GM23248 (cell line): Measurements from ENCODE around the gene PAX6. TPM values are rescaled to one million over a fixed set of nuclear protein-coding genes. Genes with fewer than 3 reads are reported as not detected.

Experiments
- DNase-seq: peaks from one replicate; pipeline ENCODE4 v3.0.0-alpha.2; 2015
- H2AFZ ChIP-seq: fragments of 200-600 bp; sonication (generic); 2 replicates; pipeline ENCODE4 v1.6.1; 2016; ENCODE audit warnings: antibody characterized with exemption
- H3F3A ChIP-seq: fragments of 200-600 bp; sonication (generic); 2 replicates; pipeline ENCODE4 v1.6.1; 2016; ENCODE audit warnings: mild to moderate bottlenecking, antibody characterized with exemption, mixed run types; ENCODE audit not compliant: insufficient read depth
- H3K27ac ChIP-seq: fragments of 200-600 bp; sonication (generic); 2 replicates; pipeline ENCODE4 v1.5.1; 2016; ENCODE audit warnings: mild to moderate bottlenecking
- H3K27me3 ChIP-seq: fragments of 200-600 bp; sonication (generic); replicated peaks from 2 replicates; pipeline ENCODE4 v1.6.1; 2016; ENCODE audit warnings: mild to moderate bottlenecking; ENCODE audit not compliant: insufficient read depth
- H3K36me3 ChIP-seq: fragments of 200-600 bp; sonication (generic); 2 replicates; pipeline ENCODE4 v1.6.1; 2016; ENCODE audit warnings: low read depth, mild to moderate bottlenecking
- H3K4me1 ChIP-seq: fragments of 200-600 bp; sonication (generic); 2 replicates; pipeline ENCODE4 v1.6.1; 2016; ENCODE audit warnings: mild to moderate bottlenecking; ENCODE audit not compliant: insufficient read depth
- H3K4me2 ChIP-seq: fragments of 200-600 bp; sonication (generic); one replicate; pipeline ENCODE4 v1.6.1; 2016; ENCODE audit warnings: mild to moderate bottlenecking; ENCODE audit not compliant: unreplicated experiment
- H3K4me3 ChIP-seq: fragments of 200-600 bp; sonication (generic); 2 replicates; pipeline ENCODE4 v1.5.1; 2016; ENCODE audit warnings: mild to moderate bottlenecking
- H3K79me2 ChIP-seq: fragments of 200-600 bp; sonication (generic); 2 replicates; pipeline ENCODE4 v1.6.1; 2016; ENCODE audit warnings: mild to moderate bottlenecking; ENCODE audit not compliant: insufficient read depth
- H3K9ac ChIP-seq: fragments of 200-600 bp; sonication (generic); 2 replicates; pipeline ENCODE4 v1.6.1; 2016; ENCODE audit warnings: mild to moderate bottlenecking
- H3K9me2 ChIP-seq: fragments of 200-600 bp; sonication (generic); 2 replicates; pipeline ENCODE4 v1.6.1; 2016; ENCODE audit warnings: mixed run types, mild to moderate bottlenecking, moderate library complexity; ENCODE audit not compliant: insufficient read depth
- H3K9me3 ChIP-seq: fragments of 200-600 bp; sonication (generic); one replicate; pipeline ENCODE4 v1.6.1; 2017; ENCODE audit warnings: low read depth
- H4K20me1 ChIP-seq: fragments of 200-600 bp; sonication (generic); 2 replicates; pipeline ENCODE4 v1.6.0; 2016; ENCODE audit not compliant: insufficient read depth
- EZH2 ChIP-seq: fragments of 200-600 bp; sonication (generic); IDR thresholded peaks from 2 replicates; pipeline ENCODE4 v1.6.1; 2018; ENCODE audit warnings: antibody characterized with exemption, mild to moderate bottlenecking; ENCODE audit not compliant: insufficient read depth, poor library complexity, severe bottlenecking
- EZH2phosphoT487 ChIP-seq: fragments of 200-600 bp; sonication (generic); IDR thresholded peaks from 2 replicates; pipeline ENCODE4 v1.6.1; 2018; ENCODE audit warnings: antibody characterized with exemption, moderate library complexity, mild to moderate bottlenecking, low read depth; ENCODE audit not compliant: insufficient read depth
- WGBS, 2 experiments: methylation state at CpG; one replicate each; pipeline ENCODE4 v1.1.6; 2015 to 2017; ENCODE audit warnings: low lambda C conversion rate in 2 of 2, low coverage in 1 of 2; ENCODE audit errors: missing lambda C conversion rate in 2 of 2; 5-methylcytosine and 5-hydroxymethylcytosine counted together
- in situ Hi-C: fragments of 300-500 bp; cut with MboI; formaldehyde crosslinking; loops from 2 replicates; pipeline ENCODE4 v1.15.0; 2020
- polyA plus RNA-seq: library from polyadenylated mRNA; unstranded; fragments of >200 nt; fragmentation: Nextera tagmentation; extraction: Ambion mirVana; gene quantifications from 2 replicates; pipeline ENCODE4 v1.2.1, GENCODE V29; 2016
- total RNA-seq: library from RNA; depleted of rRNA; stranded (reverse); fragments of >200 nt; shearing (Covaris generic); gene quantifications from 2 replicates; pipeline ENCODE4 v1.2.3, GENCODE V29; 2014

The PAX6 gene
- total and polyA plus RNA-seq, 2 experiments from 2014 or later, result 0.21 TPM; not detected in 1

- H3K4me3 ChIP-seq, result no peak overlapping the region
- H3K27me3 ChIP-seq, result peaks cover 94% of the 10 kb centered on the region
- H3K4me1 ChIP-seq, result peaks cover 4% of the 10 kb centered on the region; the same call in 1 of the 2 replicates
- H2AFZ ChIP-seq, result no peak overlapping the region
- H3K9ac ChIP-seq, result no peak overlapping the region
- in situ Hi-C loops, result no loop called here
- H3K9me3 ChIP-seq, result no peaks in the 10 kb centered on the region
- no peaks in the 10 kb centered on the region for H3F3A ChIP-seq
- DNase-seq, result no peak
- H3K4me2 ChIP-seq, result no peak overlapping the region
- no peaks in the 10 kb centered on the region for H3K36me3 ChIP-seq
- H4K20me1 ChIP-seq, result no peaks in the 10 kb centered on the region
- no peak overlapping the region for H3K27ac ChIP-seq
- TF ChIP-seq EZH2phosphoT487 (no peak), EZH2 (no peak)
- no peaks in the 10 kb centered on the region for H3K79me2 ChIP-seq
- H3K9me2 ChIP-seq, result no peaks in the 10 kb centered on the region
- 39 to 46% methylated on average over 5 of the region's 5 CpGs for WGBS, 2 experiments
These were observed 10.2 kb upstream of the PAX6 start for GRCh38 chr11:31821235-31821764.

GRCh38 chr11:31820438-31820818 lies 9.3 kb upstream of the PAX6 start:
- no peak overlapping the region for H3K4me3 ChIP-seq
- no peaks in the 10 kb centered on the region for H3K79me2 ChIP-seq
- no peaks in the 10 kb centered on the region for H3K36me3 ChIP-seq
- no peaks in the 10 kb centered on the region for H3K9me3 ChIP-seq
- H3K27ac ChIP-seq, result no peak overlapping the region
- peaks cover 94% of the 10 kb centered on the region for H3K27me3 ChIP-seq
- no peak for DNase-seq
- TF ChIP-seq EZH2phosphoT487 (no peak), EZH2 (peak; percentile 38)
- H3F3A ChIP-seq, result no peaks in the 10 kb centered on the region
- H3K9ac ChIP-seq, result no peak overlapping the region
- H3K4me1 ChIP-seq, result peaks cover 8% of the 10 kb centered on the region; the same call in 1 of the 2 replicates
- H3K4me2 ChIP-seq, result no peak overlapping the region
- no peaks in the 10 kb centered on the region for H3K9me2 ChIP-seq
- 46 to 48% methylated on average over 15 of the region's 15 CpGs for WGBS, 2 experiments
- in situ Hi-C loops, result no loop called here
- no peak overlapping the region for H2AFZ ChIP-seq
- no peaks in the 10 kb centered on the region for H4K20me1 ChIP-seq

- H3K9me2 ChIP-seq, result no peaks in the 10 kb centered on the region
- no peaks in the 10 kb centered on the region for H3K36me3 ChIP-seq
- in situ Hi-C loops, result no loop called here
- 48 to 55% methylated on average over 49 to 50 of the region's 55 CpGs for WGBS, 2 experiments
- H3K27ac ChIP-seq, result no peak overlapping the region
- H3K9ac ChIP-seq, result no peak overlapping the region
- no peak for DNase-seq
- TF ChIP-seq EZH2 (no peak), EZH2phosphoT487 (no peak)
- no peaks in the 10 kb centered on the region for H3K79me2 ChIP-seq
- H3K4me3 ChIP-seq, result no peak overlapping the region
- no peak overlapping the region for H2AFZ ChIP-seq
- no peak overlapping the region for H3K4me2 ChIP-seq
- H3K4me1 ChIP-seq, result peaks cover 14% of the 10 kb centered on the region
- no peaks in the 10 kb centered on the region for H3K9me3 ChIP-seq
- no peaks in the 10 kb centered on the region for H4K20me1 ChIP-seq
- H3F3A ChIP-seq, result no peaks in the 10 kb centered on the region
- peaks cover 94% of the 10 kb centered on the region for H3K27me3 ChIP-seq
These were observed 8.7 kb upstream of the PAX6 start for GRCh38 chr11:31819621-31820437.

DNA sequence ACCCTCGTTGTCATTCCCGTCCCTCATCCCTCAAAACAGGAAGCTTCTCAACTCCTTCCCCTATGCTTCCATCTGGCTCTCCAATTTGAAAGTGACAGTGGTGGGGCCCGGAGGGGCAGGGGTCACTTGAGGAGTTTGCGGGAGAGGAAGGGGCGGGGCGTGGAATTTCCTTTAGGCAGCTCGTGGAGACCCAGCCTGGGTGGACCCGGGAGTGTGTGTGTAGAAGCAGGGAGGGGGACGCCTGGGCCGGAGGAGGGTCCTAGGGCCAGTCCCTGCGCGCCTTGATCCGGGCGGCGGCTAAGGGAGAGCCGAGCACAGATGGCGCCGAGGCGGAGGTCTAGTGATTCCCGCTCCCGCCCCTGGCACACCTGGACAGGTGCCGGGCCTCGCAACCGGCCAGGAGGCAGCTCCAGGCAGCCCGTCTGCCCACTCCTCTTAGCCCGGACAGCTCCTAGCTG lies 7.8 kb upstream of the PAX6 start:
- peaks cover 15% of the 10 kb centered on the region for H3K4me1 ChIP-seq

More for the DNA sequence above, 7.8 kb upstream of the PAX6 start:
- Histone ChIP-seq H3K9ac (no peak overlapping the region), H3K36me3 (no peaks in the 10 kb centered on the region), H3K9me3 (no peaks in the 10 kb centered on the region), H3K79me2 (no peaks in the 10 kb centered on the region), H2AFZ (no peak overlapping the region), H3K27ac (no peak overlapping the region), H3K9me2 (no peaks in the 10 kb centered on the region), H3K4me3 (no peak overlapping the region), H3K27me3 (peaks cover 94% of the 10 kb centered on the region), H3F3A (no peaks in the 10 kb centered on the region), H3K4me2 (no peak overlapping the region), H4K20me1 (no peaks in the 10 kb centered on the region)
- no peak for DNase-seq
- WGBS, 2 experiments, result 19 to 23% methylated on average over 24 of the region's 26 CpGs
- in situ Hi-C loops, result no loop called here
- TF ChIP-seq EZH2, result peak; percentile 10
- TF ChIP-seq EZH2phosphoT487, result no peak
